Measurements from ENCODE around the gene PKIB. TPM values are rescaled to one million over a fixed set of nuclear protein-coding genes. Genes with fewer than 3 reads are reported as not detected.

The PKIB gene
- total and polyA plus RNA-seq, 2 of the 4 experiments (the other 2 are of a cell fraction): 6.3 to 13.1 TPM

- intact Hi-C loops (cut with micrococcal nuclease): loop anchor here (5.0 kb wide), 1 partner anchor 35 kb away; the partner anchor contains the start of gene SMPDL3A
- no peaks in the 10 kb centered on the region for H4K20me1 ChIP-seq (ENCODE audit: insufficient read depth, low read length)
- no peak overlapping the region for H2BK20ac ChIP-seq (ENCODE audit: low read depth, low read length)
- no peaks in the 10 kb centered on the region; the same call in 1 of the 2 replicates for H3K27me3 ChIP-seq (ENCODE audit: control insufficient read depth, insufficient read depth, low read length)
- no peak overlapping the region for H2AFZ ChIP-seq (replicated peaks; ENCODE audit: low read length, poor library complexity)
- CTCF ChIA-PET: interaction anchor here (1.9 kb wide), 1 partner anchor 87 kb away, joined by 5 read pairs; no protein-coding TSS in a partner anchor
- no TSS peak for BruUV-seq (replicated peaks)
- no CpG with 5 or more reads among the region's 1 CpG for WGBS, 2 experiments (ENCODE audit: extremely low coverage in 2 of 2, insufficient read length in 1 of 2)
- H3K4me1 ChIP-seq (ENCODE audit: control insufficient read depth, insufficient read depth, low read length): peaks cover 2% of the 10 kb centered on the region; the same call in 1 of the 2 replicates
- H3K4me3 ChIP-seq (ENCODE audit: insufficient read depth, low read depth, low read length): no peak overlapping the region
- no peak for ATAC-seq (ENCODE audit: low read depth)
- H3K56ac ChIP-seq (ENCODE audit: extremely low read depth, insufficient read depth, low read length): no peak overlapping the region
- H2BK15ac ChIP-seq (ENCODE audit: low read depth, low read length): no peak overlapping the region
- no peak overlapping the region for H2AK9ac ChIP-seq (replicated peaks; ENCODE audit: low read depth, low read length, poor library complexity)
- H2AK5ac ChIP-seq (ENCODE audit: low read depth, low read length): no peak overlapping the region
- H3K4me2 ChIP-seq (ENCODE audit: low read depth, low read length): no peak overlapping the region
- no peaks in the 10 kb centered on the region for H3K9me3 ChIP-seq (ENCODE audit: control insufficient read depth, insufficient read depth, low read length)
- H2BK120ac ChIP-seq (ENCODE audit: low read depth, low read length): no peak overlapping the region
- no peak overlapping the region for H4K8ac ChIP-seq (ENCODE audit: low read depth in 2 of 2, low read length in 2 of 2)
- no peak overlapping the region for H3K9ac ChIP-seq (ENCODE audit: low read depth, low read length)
- H3K18ac ChIP-seq (ENCODE audit: low read depth, low read length): no peak overlapping the region
- H2BK5ac ChIP-seq (ENCODE audit: low read depth, low read length, poor library complexity, severe bottlenecking): no peak overlapping the region
- H3K27ac ChIP-seq (ENCODE audit: insufficient read depth, low read length): no peak overlapping the region
- no peak overlapping the region for H3K14ac ChIP-seq (replicated peaks; ENCODE audit: low read depth, low read length)
- POLR2A ChIA-PET (ENCODE audit: unreplicated experiment): no interaction called here
- no peaks in the 10 kb centered on the region for H3K9me1 ChIP-seq (ENCODE audit: insufficient read depth, low read length)
- in situ Hi-C loops (cut with MboI; ENCODE audit: low sequenced_read_pairs): no loop called here
- H3K79me1 ChIP-seq (ENCODE audit: low read depth in 1 of 2, low read length in 2 of 2): no peaks in the 10 kb centered on the region
- H4K91ac ChIP-seq (ENCODE audit: insufficient read depth, low read depth, low read length): no peak overlapping the region
- DNase-seq: no peak
- H4K5ac ChIP-seq (ENCODE audit: low read depth, low read length): no peak overlapping the region
- no peak overlapping the region for H3K23ac ChIP-seq (ENCODE audit: low read depth, low read length)
- dilution Hi-C loops (cut with HindIII; ENCODE audit: low sequenced_read_pairs, unreplicated experiment): no loop called here
- TF ChIP-seq MAZ (IDR thresholded peaks at IDR 0.05; ENCODE audit: borderline replicate concordance, low read depth, low read length) (no peak), SMC3 (IDR thresholded peaks at IDR 0.05; ENCODE audit: low read depth, low read length) (no peak), CEBPB (IDR thresholded peaks at IDR 0.05; ENCODE audit: low read depth, low read length) (no peak), FOS (IDR thresholded peaks at IDR 0.05; ENCODE audit: low read depth, low read length) (no peak), RCOR1 (IDR thresholded peaks at IDR 0.05; ENCODE audit: insufficient replicate concordance, low read length) (no peak), CTCF (conservative IDR thresholded peaks at IDR 0.05; ENCODE audit: low read depth, low read length) (no peak), ELK1 (IDR thresholded peaks at IDR 0.05; ENCODE audit: borderline replicate concordance, low read depth, low read length) (no peak), USF2 (IDR thresholded peaks at IDR 0.05; ENCODE audit: low read depth, low read length) (no peak)
- H3K36me3 ChIP-seq (ENCODE audit: control insufficient read depth, insufficient read depth, low read length): no peaks in the 10 kb centered on the region
- no peak overlapping the region for H3K4ac ChIP-seq (ENCODE audit: low read depth, low read length)
These were observed 142.3 kb downstream of the PKIB start for GRCh38 chr6:122752459-122752858.

All from IMR-90 (cell line).